Stomach (tissue), 4 donors: Measurements from ENCODE around the gene PPP3CA.

Source experiments
- EP300 ChIP-seq: sonication (generic); formaldehyde crosslinking; IDR thresholded peaks from one replicate; pipeline ENCODE4 v1.6.1; 2017; ENCODE audit warnings: antibody characterized with exemption
- POLR2A ChIP-seq, 4 donors: fragments of 450-650 bp; IDR thresholded peaks; one replicate each; pipeline ENCODE4 v1.6.1; 2016; ENCODE audit warnings: antibody characterized with exemption in 4 of 4, control low read depth in 2 of 4, mild to moderate bottlenecking in 1 of 4, moderate library complexity in 1 of 4
- POLR2AphosphoS5 ChIP-seq, 3 donors: sonication (generic); formaldehyde crosslinking; IDR thresholded peaks; one replicate each; pipeline ENCODE4 v1.6.1; 2016; ENCODE audit warnings: antibody characterized with exemption in 3 of 3
- TF ChIP-seq, protein P1 (sequence below), 7 experiments: fragments of 450-650 bp in 4 of 7; fragments of 200-600 bp in 3 of 7; sonication (generic) in 3 of 7; IDR thresholded peaks; one replicate each; pipeline ENCODE4 v1.5.1; 2016 to 2019; ENCODE audit warnings: antibody characterized with exemption in 7 of 7, control low read depth in 2 of 7, mild to moderate bottlenecking in 1 of 7

DNA sequence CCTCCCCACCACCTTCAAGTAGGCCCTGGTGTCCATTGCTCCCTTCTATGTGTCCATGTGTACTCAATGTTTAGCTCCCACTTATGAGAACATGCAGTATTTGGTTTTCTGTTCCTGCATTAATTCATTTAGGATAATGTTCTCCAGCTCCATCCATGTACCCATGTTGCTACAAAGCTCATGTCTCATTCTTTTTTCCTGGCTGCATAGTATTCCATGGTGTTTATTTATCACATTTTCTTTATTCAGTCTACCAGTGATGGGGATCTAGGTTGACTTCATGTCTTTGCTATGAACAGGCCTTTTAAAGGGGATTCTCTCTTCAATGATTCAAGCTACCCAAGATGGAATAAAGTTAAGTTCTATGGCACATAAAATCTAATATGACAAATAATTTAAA lies 119.6 kb downstream of the PPP3CA start:
- TF ChIP-seq, protein P1, sequence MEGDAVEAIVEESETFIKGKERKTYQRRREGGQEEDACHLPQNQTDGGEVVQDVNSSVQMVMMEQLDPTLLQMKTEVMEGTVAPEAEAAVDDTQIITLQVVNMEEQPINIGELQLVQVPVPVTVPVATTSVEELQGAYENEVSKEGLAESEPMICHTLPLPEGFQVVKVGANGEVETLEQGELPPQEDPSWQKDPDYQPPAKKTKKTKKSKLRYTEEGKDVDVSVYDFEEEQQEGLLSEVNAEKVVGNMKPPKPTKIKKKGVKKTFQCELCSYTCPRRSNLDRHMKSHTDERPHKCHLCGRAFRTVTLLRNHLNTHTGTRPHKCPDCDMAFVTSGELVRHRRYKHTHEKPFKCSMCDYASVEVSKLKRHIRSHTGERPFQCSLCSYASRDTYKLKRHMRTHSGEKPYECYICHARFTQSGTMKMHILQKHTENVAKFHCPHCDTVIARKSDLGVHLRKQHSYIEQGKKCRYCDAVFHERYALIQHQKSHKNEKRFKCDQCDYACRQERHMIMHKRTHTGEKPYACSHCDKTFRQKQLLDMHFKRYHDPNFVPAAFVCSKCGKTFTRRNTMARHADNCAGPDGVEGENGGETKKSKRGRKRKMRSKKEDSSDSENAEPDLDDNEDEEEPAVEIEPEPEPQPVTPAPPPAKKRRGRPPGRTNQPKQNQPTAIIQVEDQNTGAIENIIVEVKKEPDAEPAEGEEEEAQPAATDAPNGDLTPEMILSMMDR (IDR thresholded peaks at IDR 0.05), result no peak
- no peak for TF ChIP-seq POLR2A (IDR thresholded peaks at IDR 0.05)
- no peak for TF ChIP-seq POLR2AphosphoS5 (IDR thresholded peaks at IDR 0.05)
- TF ChIP-seq EP300, result no peak
